ENCODE measurements around the gene PSMG1.
"Not testable (repeated sequence)": the region's sequence is repeated elsewhere in the genome, so short reads cannot be mapped to it uniquely, and the experiment has no call there.

PSMG1 gene

GRCh38 chr21:39161064-39161463 is 22.2 kb downstream of the PSMG1 start:
- no peak overlapping the region for H3K4me3 ChIP-seq (IDR thresholded peaks at IDR 0.05; ENCODE audit: insufficient read depth, low read depth, low read length)
- H4K20me1 ChIP-seq (ENCODE audit: insufficient read depth), result no peaks in the 10 kb centered on the region
- H3K9ac ChIP-seq, result no peak overlapping the region
- TF ChIP-seq CTCF (conservative IDR thresholded peaks at IDR 0.05; ENCODE audit: low read depth, low read length), result no peak
- H2AFZ ChIP-seq (ENCODE audit: low read depth), result no peak overlapping the region
- H3K36me3 ChIP-seq (ENCODE audit: insufficient read depth), result no peaks in the 10 kb centered on the region
- H3K27ac ChIP-seq, result no peak overlapping the region
- H3K79me2 ChIP-seq (ENCODE audit: insufficient read depth, low read depth), result no peaks in the 10 kb centered on the region
- no peak overlapping the region for H3K4me2 ChIP-seq
- H3K4me1 ChIP-seq (ENCODE audit: low read depth, poor library complexity, severe bottlenecking), result no peaks in the 10 kb centered on the region
- H3K27me3 ChIP-seq (ENCODE audit: insufficient read depth, low read depth), result no peaks in the 10 kb centered on the region

GRCh38 chr21:39159342-39160063 is 23.7 kb downstream of the PSMG1 start:
- Histone ChIP-seq H3K9ac (no peak overlapping the region), H3K79me2 (ENCODE audit: insufficient read depth, low read depth) (no peaks in the 10 kb centered on the region), H3K36me3 (ENCODE audit: insufficient read depth) (no peaks in the 10 kb centered on the region), H3K4me2 (no peak overlapping the region), H3K4me1 (ENCODE audit: low read depth, poor library complexity, severe bottlenecking) (no peaks in the 10 kb centered on the region), H3K27ac (no peak overlapping the region), H3K27me3 (ENCODE audit: insufficient read depth, low read depth) (no peaks in the 10 kb centered on the region), H2AFZ (ENCODE audit: low read depth) (no peak overlapping the region), H4K20me1 (ENCODE audit: insufficient read depth) (no peaks in the 10 kb centered on the region), H3K4me3 (IDR thresholded peaks at IDR 0.05; ENCODE audit: insufficient read depth, low read depth, low read length) (no peak overlapping the region)
- TF ChIP-seq CTCF (conservative IDR thresholded peaks at IDR 0.05; ENCODE audit: low read depth, low read length), result no peak

- H3K4me3 ChIP-seq (IDR thresholded peaks at IDR 0.05; ENCODE audit: insufficient read depth, low read depth, low read length); H3K36me3 ChIP-seq (ENCODE audit: insufficient read depth); H3K4me2 ChIP-seq; H3K79me2 ChIP-seq (ENCODE audit: insufficient read depth, low read depth); H3K9ac ChIP-seq; H3K27me3 ChIP-seq (ENCODE audit: insufficient read depth, low read depth); H4K20me1 ChIP-seq (ENCODE audit: insufficient read depth); H3K27ac ChIP-seq; H2AFZ ChIP-seq (ENCODE audit: low read depth); H3K4me1 ChIP-seq (ENCODE audit: low read depth, poor library complexity, severe bottlenecking): not testable (repeated sequence)
These were observed 26.0 kb downstream of the PSMG1 start for GRCh38 chr21:39157241-39157640.

GRCh38 chr21:39156024-39156423 is 27.2 kb downstream of the PSMG1 start:
- H3K27ac ChIP-seq, result no peak overlapping the region
- no peaks in the 10 kb centered on the region for H3K4me1 ChIP-seq (ENCODE audit: low read depth, poor library complexity, severe bottlenecking)
- H4K20me1 ChIP-seq (ENCODE audit: insufficient read depth), result no peaks in the 10 kb centered on the region
- H3K36me3 ChIP-seq (ENCODE audit: insufficient read depth), result no peaks in the 10 kb centered on the region
- H3K4me3 ChIP-seq (IDR thresholded peaks at IDR 0.05; ENCODE audit: insufficient read depth, low read depth, low read length), result no peak overlapping the region
- H2AFZ ChIP-seq (ENCODE audit: low read depth), result no peak overlapping the region
- H3K27me3 ChIP-seq (ENCODE audit: insufficient read depth, low read depth), result no peaks in the 10 kb centered on the region
- H3K79me2 ChIP-seq (ENCODE audit: insufficient read depth, low read depth), result no peaks in the 10 kb centered on the region
- H3K4me2 ChIP-seq, result no peak overlapping the region
- no peak overlapping the region for H3K9ac ChIP-seq
- TF ChIP-seq CTCF (conservative IDR thresholded peaks at IDR 0.05; ENCODE audit: low read depth, low read length), result no peak

- Histone ChIP-seq H3K4me2 (no peak overlapping the region), H2AFZ (ENCODE audit: low read depth) (no peak overlapping the region), H3K27ac (no peak overlapping the region), H3K79me2 (ENCODE audit: insufficient read depth, low read depth) (no peaks in the 10 kb centered on the region), H3K9ac (no peak overlapping the region), H3K27me3 (ENCODE audit: insufficient read depth, low read depth) (no peaks in the 10 kb centered on the region), H3K4me1 (ENCODE audit: low read depth, poor library complexity, severe bottlenecking) (no peaks in the 10 kb centered on the region), H4K20me1 (ENCODE audit: insufficient read depth) (no peaks in the 10 kb centered on the region), H3K4me3 (IDR thresholded peaks at IDR 0.05; ENCODE audit: insufficient read depth, low read depth, low read length) (no peak overlapping the region), H3K36me3 (ENCODE audit: insufficient read depth) (no peaks in the 10 kb centered on the region)
- TF ChIP-seq CTCF (conservative IDR thresholded peaks at IDR 0.05; ENCODE audit: low read depth, low read length), result no peak
These were observed 27.7 kb downstream of the PSMG1 start for GRCh38 chr21:39155578-39155977.

All from KMS-11 (cell line).